GM15510 (cell line): Measurements from ENCODE around the gene TMEM229B.

Experiments used
- POLR2A ChIP-seq: IDR thresholded peaks from 3 replicates; pipeline ENCODE4 v1.6.1; 2011; ENCODE audit warnings: borderline replicate concordance; ENCODE audit not compliant: insufficient read length; ENCODE audit errors: extremely low read depth

Gene TMEM229B

GRCh38 chr14:67461996-67462395 lies 26.5 kb downstream of the TMEM229B start:
- TF ChIP-seq POLR2A = no peak

GRCh38 chr14:67461341-67461985 lies 27.1 kb downstream of the TMEM229B start:
- TF ChIP-seq POLR2A = no peak

- no peak for TF ChIP-seq POLR2A
These were observed 29.2 kb downstream of the TMEM229B start for GRCh38 chr14:67459336-67459735.

- no peak for TF ChIP-seq POLR2A
These were observed 30.7 kb downstream of the TMEM229B start for GRCh38 chr14:67457782-67458181.

- TF ChIP-seq POLR2A = no peak
These were observed 31.8 kb downstream of the TMEM229B start for GRCh38 chr14:67456732-67457131.

GRCh38 chr14:67453575-67454300 lies 34.8 kb downstream of the TMEM229B start:
- no peak for TF ChIP-seq POLR2A

- TF ChIP-seq POLR2A = no peak
These were observed 39.4 kb downstream of the TMEM229B start for GRCh38 chr14:67449096-67449495.

GRCh38 chr14:67447033-67447381 lies 41.5 kb downstream of the TMEM229B start:
- TF ChIP-seq POLR2A = no peak

- TF ChIP-seq POLR2A = no peak
These were observed 42.0 kb downstream of the TMEM229B start for GRCh38 chr14:67446371-67447032.

- TF ChIP-seq POLR2A = no peak
These were observed 44.1 kb downstream of the TMEM229B start for GRCh38 chr14:67444395-67444794.

- no peak for TF ChIP-seq POLR2A
These were observed 46.2 kb downstream of the TMEM229B start for GRCh38 chr14:67442139-67442906.

- no peak for TF ChIP-seq POLR2A
These were observed 46.8 kb downstream of the TMEM229B start for GRCh38 chr14:67441672-67442071.

- TF ChIP-seq POLR2A = no peak
These were observed 47.3 kb downstream of the TMEM229B start for GRCh38 chr14:67441256-67441655.

GRCh38 chr14:67440513-67440912 lies 48.0 kb downstream of the TMEM229B start:
- no peak for TF ChIP-seq POLR2A

GRCh38 chr14:67438969-67439368 lies 49.6 kb downstream of the TMEM229B start:
- no peak for TF ChIP-seq POLR2A

GRCh38 chr14:67436006-67436866 lies 52.3 kb downstream of the TMEM229B start:
- no peak for TF ChIP-seq POLR2A
